K562 (cell line): ENCODE measurements around the gene SEC23B. TPM values are rescaled to one million over a fixed set of nuclear protein-coding genes. Genes with fewer than 3 reads are reported as not detected.
A peak's percentile ranks its signal among the peaks of the same experiment; 100 is the strongest.

Experiments
- ASH1L ChIP-seq: fragments of 450-650 bp; IDR thresholded peaks from 2 replicates; pipeline ENCODE4 v1.6.1; 2018; ENCODE audit warnings: borderline replicate concordance, mild to moderate bottlenecking, low read depth; ENCODE audit not compliant: partially characterized antibody
- CBX1 ChIP-seq: sonication (generic); IDR thresholded peaks from 2 replicates; pipeline ENCODE4 v1.6.1; 2016; ENCODE audit warnings: antibody characterized with exemption, low read depth, mild to moderate bottlenecking
- CHCHD3 ChIP-seq: fragments of 250-450 bp; sonication (Bioruptor Pico); IDR thresholded peaks from 2 replicates; pipeline ENCODE4 v2.1.2; 2022; ENCODE audit warnings: mild to moderate bottlenecking
- EP400 ChIP-seq: fragments of 450-650 bp; IDR thresholded peaks from 2 replicates; pipeline ENCODE4 v1.6.1; 2017; ENCODE audit warnings: antibody characterized with exemption, mild to moderate bottlenecking, moderate library complexity
- GABPB1 ChIP-seq: sonication (generic); formaldehyde crosslinking; IDR thresholded peaks from 2 replicates; pipeline ENCODE4 v1.8.0; 2022; ENCODE audit warnings: mild to moderate bottlenecking, missing genetic modification reagents
- HCFC1 ChIP-seq: IDR thresholded peaks from 2 replicates; pipeline ENCODE4 v1.6.1; 2012; ENCODE audit warnings: low read depth, low read length, improper control_type of control experiment
- MAZ ChIP-seq, 2 experiments: fragments of 450-650 bp in 1 of 2; sonication (generic) in 1 of 2; formaldehyde crosslinking; IDR thresholded peaks in 1 of 2; conservative IDR thresholded peaks in 1 of 2; 2 replicates each; pipeline versions ENCODE4 v1.4.0 to v1.5.0; 2020; ENCODE audit warnings: mild to moderate bottlenecking in 1 of 2, missing genetic modification reagents in 1 of 2
- MTA1 ChIP-seq: fragments of 450-650 bp; IDR thresholded peaks from 2 replicates; pipeline ENCODE4 v1.6.1; 2017; ENCODE audit warnings: borderline replicate concordance
- NEUROD1 ChIP-seq: fragments of 150-350 bp; IDR thresholded peaks from 2 replicates; pipeline ENCODE4 v1.6.1; 2014; ENCODE audit warnings: borderline replicate concordance, low read length, low read depth; ENCODE audit not compliant: partially characterized antibody
- NFYB ChIP-seq: IDR thresholded peaks from 2 replicates; pipeline ENCODE4 v1.6.1; 2011; ENCODE audit warnings: mild to moderate bottlenecking, moderate library complexity; ENCODE audit not compliant: insufficient read length; ENCODE audit errors: extremely low read depth
- NR2C1 ChIP-seq, 2 experiments: fragments of 450-650 bp; IDR thresholded peaks; 2 replicates each; pipeline ENCODE4 v1.6.1; 2017; ENCODE audit warnings: mild to moderate bottlenecking in 2 of 2, antibody characterized with exemption in 1 of 2, inconsistent platforms in 1 of 2, missing compliant biosample characterization in 1 of 2, missing genetic modification characterization in 1 of 2
- NR2C2 ChIP-seq, 2 experiments: fragments of 200-800 bp in 1 of 2; sonication (Bioruptor generic) in 1 of 2; sonication (generic) in 1 of 2; formaldehyde crosslinking in 1 of 2; IDR thresholded peaks; 2 replicates each; pipeline versions ENCODE4 v1.6.1 to v1.8.0; 2016 to 2022; ENCODE audit warnings: mild to moderate bottlenecking in 1 of 2, missing compliant biosample characterization in 1 of 2, missing genetic modification characterization in 1 of 2, missing genetic modification reagents in 1 of 2
- POLR2AphosphoS5 ChIP-seq: IDR thresholded peaks from 2 replicates; pipeline ENCODE4 v1.6.1; 2011; ENCODE audit warnings: mild to moderate bottlenecking, low read depth, low read length, moderate library complexity; ENCODE audit not compliant: control insufficient read depth, insufficient read depth
- SPI1 ChIP-seq: IDR thresholded peaks from 2 replicates; pipeline ENCODE4 v1.6.1; 2011; ENCODE audit warnings: low read depth, low read length, control low read depth, borderline replicate concordance
- TAF1 ChIP-seq: IDR thresholded peaks from 2 replicates; pipeline ENCODE4 v1.6.1; 2011; ENCODE audit warnings: mild to moderate bottlenecking, low read length, moderate library complexity; ENCODE audit not compliant: insufficient read depth, control insufficient read depth, severe bottlenecking; ENCODE audit errors: extremely low read depth
- ZBTB7A ChIP-seq: IDR thresholded peaks from 2 replicates; pipeline ENCODE4 v1.6.1; 2011; ENCODE audit warnings: low read depth, mild to moderate bottlenecking, low read length, moderate library complexity, borderline replicate concordance; ENCODE audit not compliant: control insufficient read depth
- ZNF318 ChIP-seq, 2 experiments: fragments of 450-650 bp; IDR thresholded peaks; 2 replicates each; pipeline ENCODE4 v1.6.1; 2016; ENCODE audit warnings: mild to moderate bottlenecking in 2 of 2, borderline replicate concordance in 1 of 2, low read depth in 1 of 2, moderate library complexity in 1 of 2
- ZNF766 ChIP-seq: fragments of 200-800 bp; sonication (Bioruptor generic); conservative IDR thresholded peaks from 2 replicates; pipeline ENCODE4 v1.6.1; 2016; ENCODE audit warnings: missing genetic modification characterization, missing compliant biosample characterization
- polyA plus RNA-seq, 8 experiments: library from polyadenylated mRNA; depleted of rRNA in 4 of 8; stranded (reverse) in 5 of 8; unstranded in 3 of 8; fragments of >200 nt; fragmentation: Nextera tagmentation in 2 of 8; fragmentation: Illumina TruSeq in 1 of 8; extraction: Ambion mirVana in 2 of 8; extraction: Trizol in 1 of 8; gene quantifications; 2 replicates each; pipeline versions ENCODE4 v1.2.1 to v1.2.3, GENCODE V29; 2011 to 2014; ENCODE audit warnings: inconsistent platforms in 1 of 8, missing spikeins in 1 of 8
- total RNA-seq, 7 experiments: library from RNA; depleted of rRNA in 6 of 7; stranded (reverse); fragments of >200 nt in 6 of 7; fragmentation: Illumina TruSeq in 2 of 7; extraction: Trizol in 2 of 7; gene quantifications; 2 replicates each; pipeline versions ENCODE4 v1.2.1 to v1.2.3, GENCODE V29; 2011 to 2021; ENCODE audit warnings: low replicate concordance in 1 of 7

The SEC23B gene
- total and polyA plus RNA-seq, 9 of the 15 experiments (the other 6 are each of a cell fraction or from before 2014, with no cell fraction given) = 31.7 to 70.2 (median 38.5) TPM

DNA sequence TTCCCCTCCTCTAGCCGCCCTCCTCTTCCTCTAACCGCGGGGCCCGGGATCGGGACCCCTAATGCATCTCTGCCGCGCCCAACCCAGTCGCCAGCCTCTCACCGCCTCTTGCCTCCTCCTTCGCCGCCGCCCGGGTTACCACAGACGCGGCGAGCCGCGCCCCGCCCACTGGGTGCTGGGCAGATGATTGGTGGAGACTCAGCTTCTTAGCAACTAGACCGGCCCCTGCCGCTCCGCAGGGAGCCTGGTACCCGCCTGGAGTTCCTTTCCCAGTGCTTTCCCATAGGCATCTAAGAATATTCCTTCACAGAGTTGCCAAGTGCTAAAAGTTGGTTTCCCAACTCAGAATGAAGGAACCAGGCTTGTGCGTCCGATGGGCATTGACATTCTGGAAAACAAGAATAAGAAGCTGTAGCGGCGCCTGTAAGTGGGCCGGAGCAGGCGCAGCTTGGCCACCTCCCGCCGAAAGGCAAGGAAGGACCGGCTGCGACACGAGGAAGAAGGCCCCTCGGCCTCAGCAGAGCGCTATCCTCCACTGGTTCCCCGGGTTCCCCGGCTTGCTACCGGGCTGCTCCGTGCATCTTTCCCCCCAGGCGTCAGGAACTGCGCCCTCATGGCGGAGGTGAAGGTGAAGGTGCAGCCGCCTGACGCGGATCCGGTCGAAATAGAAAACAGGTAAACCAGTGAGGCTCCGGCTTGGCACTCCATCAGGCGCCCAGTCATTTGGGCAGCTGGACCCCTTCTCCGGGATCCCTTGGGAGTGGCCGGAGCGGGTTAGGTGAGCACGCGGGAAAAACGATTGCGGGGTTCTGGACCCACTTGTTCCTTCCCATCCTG is 40.6 kb upstream of the SEC23B start, which contains the start of the genes DZANK1 and POLR3F (continued):
- TF ChIP-seq ZNF318 (IDR thresholded peaks at IDR 0.05; ENCODE audit: borderline replicate concordance in 1 of 2, low read depth in 1 of 2) = no peak
- peak; percentile 41; the same call in 1 of the 2 replicates for TF ChIP-seq GABPB1 (CRISPR knock-in tag)
- TF ChIP-seq CHCHD3 = no peak
- peak; percentile 66 for TF ChIP-seq EP400
- no peak for TF ChIP-seq CBX1
- no peak for TF ChIP-seq ZBTB7A
- TF ChIP-seq MTA1 = peak; percentile 99
- TF ChIP-seq HCFC1 = peak; percentile 89
- TF ChIP-seq ASH1L = no peak
- TF ChIP-seq NEUROD1 = peak; percentile 67
- peak in 1 of 2 experiments; percentile 21; a peak in 1 of 4 replicates for TF ChIP-seq MAZ (CRISPR knock-in tag; conservative IDR thresholded peaks at IDR 0.05 in 1 of 2, IDR thresholded peaks at IDR 0.05 in 1 of 2)
- TF ChIP-seq NFYB = peak; percentile 35
- peak; percentile 39 for TF ChIP-seq TAF1
- TF ChIP-seq NR2C1 (IDR thresholded peaks at IDR 0.05) = 0 out of 2 replicates have a peak, but pooled peaks have one; percentile 26
- no peak for TF ChIP-seq NR2C1 (tag; IDR thresholded peaks at IDR 0.05)
- TF ChIP-seq ZNF766 (CRISPR knock-in tag) = no peak
- peak; percentile 54; the same call in 1 of the 2 replicates for TF ChIP-seq POLR2AphosphoS5
- TF ChIP-seq SPI1 = 0 out of 2 replicates have a peak, but pooled peaks have one; percentile 18
- no peak for TF ChIP-seq NR2C2 (CRISPR knock-in tag; IDR thresholded peaks at IDR 0.05)
- TF ChIP-seq NR2C2 (tag; IDR thresholded peaks at IDR 0.05) = peak; percentile 26; the same call in 1 of the 2 replicates
